IPS-15b (cell line): ENCODE results near the gene HS6ST3.

Source experiments
- H3K27me3 ChIP-seq: one replicate; pipeline ENCODE4 v1.6.1; 2013; ENCODE audit warnings: low read length; ENCODE audit not compliant: control insufficient read depth, insufficient read depth
- H3K36me3 ChIP-seq: one replicate; pipeline ENCODE4 v1.6.1; 2013; ENCODE audit warnings: low read length; ENCODE audit not compliant: control insufficient read depth, insufficient read depth
- H3K4me1 ChIP-seq: one replicate; pipeline ENCODE4 v1.6.1; 2013; ENCODE audit warnings: mild to moderate bottlenecking, low read length; ENCODE audit not compliant: control insufficient read depth, insufficient read depth
- H3K4me3 ChIP-seq: one replicate; pipeline ENCODE4 v1.5.1; 2013; ENCODE audit warnings: low read depth, low read length
- H3K9ac ChIP-seq: one replicate; pipeline ENCODE4 v1.6.1; 2013; ENCODE audit warnings: low read depth, mild to moderate bottlenecking, low read length
- H3K9me3 ChIP-seq: one replicate; pipeline ENCODE4 v1.6.1; 2013; ENCODE audit warnings: mild to moderate bottlenecking, low read length; ENCODE audit not compliant: control insufficient read depth, insufficient read depth

The HS6ST3 gene

DNA sequence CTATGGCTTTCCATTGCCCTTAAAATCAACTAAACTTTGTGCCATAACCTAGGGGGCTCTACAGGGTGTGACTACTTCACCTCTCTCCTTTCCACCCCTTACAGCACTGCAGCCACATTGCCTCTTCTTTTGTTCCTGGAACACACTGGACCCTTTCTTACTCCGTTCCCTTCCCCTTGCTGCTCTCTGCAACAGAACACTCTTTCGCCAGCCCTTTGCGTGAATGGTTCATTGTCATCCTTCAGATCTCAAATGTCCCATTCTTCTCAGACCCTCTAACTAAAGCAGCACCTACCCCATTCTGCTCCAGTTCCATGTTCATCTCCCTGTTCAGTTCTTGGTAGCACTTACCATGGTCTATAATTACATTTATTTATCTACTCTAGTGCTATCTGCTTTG, 696.1 kb downstream of the HS6ST3 start:
- no peaks in the 10 kb centered on the region for H3K36me3 ChIP-seq
- no peaks in the 10 kb centered on the region for H3K27me3 ChIP-seq
- H3K4me1 ChIP-seq, result no peaks in the 10 kb centered on the region
- H3K9me3 ChIP-seq, result no peaks in the 10 kb centered on the region
- no peak overlapping the region for H3K9ac ChIP-seq
- H3K4me3 ChIP-seq, result no peak overlapping the region

GRCh38 chr13:96792188-96792587, 702.3 kb downstream of the HS6ST3 start:
- Histone ChIP-seq H3K9ac (no peak overlapping the region), H3K4me1 (no peaks in the 10 kb centered on the region), H3K4me3 (no peak overlapping the region), H3K27me3 (no peaks in the 10 kb centered on the region), H3K9me3 (no peaks in the 10 kb centered on the region), H3K36me3 (no peaks in the 10 kb centered on the region)

GRCh38 chr13:96792736-96793403, 703.0 kb downstream of the HS6ST3 start:
- Histone ChIP-seq H3K36me3 (no peaks in the 10 kb centered on the region), H3K9ac (no peak overlapping the region), H3K9me3 (no peaks in the 10 kb centered on the region), H3K4me1 (no peaks in the 10 kb centered on the region), H3K27me3 (no peaks in the 10 kb centered on the region), H3K4me3 (no peak overlapping the region)

- Histone ChIP-seq H3K9me3 (no peaks in the 10 kb centered on the region), H3K4me1 (no peaks in the 10 kb centered on the region)
Observed at GRCh38 chr13:96793404-96793755, 703.5 kb downstream of the HS6ST3 start.

GRCh38 chr13:96794669-96795068, 704.8 kb downstream of the HS6ST3 start:
- Histone ChIP-seq H3K4me3 (no peak overlapping the region), H3K9me3 (no peaks in the 10 kb centered on the region), H3K4me1 (no peaks in the 10 kb centered on the region), H3K36me3 (no peaks in the 10 kb centered on the region), H3K9ac (no peak overlapping the region), H3K27me3 (no peaks in the 10 kb centered on the region)

More at GRCh38 chr13:96793404-96793755, 703.5 kb downstream of the HS6ST3 start:
- H3K9ac ChIP-seq, result no peak overlapping the region
- no peak overlapping the region for H3K4me3 ChIP-seq
- no peaks in the 10 kb centered on the region for H3K36me3 ChIP-seq
- no peaks in the 10 kb centered on the region for H3K27me3 ChIP-seq

DNA sequence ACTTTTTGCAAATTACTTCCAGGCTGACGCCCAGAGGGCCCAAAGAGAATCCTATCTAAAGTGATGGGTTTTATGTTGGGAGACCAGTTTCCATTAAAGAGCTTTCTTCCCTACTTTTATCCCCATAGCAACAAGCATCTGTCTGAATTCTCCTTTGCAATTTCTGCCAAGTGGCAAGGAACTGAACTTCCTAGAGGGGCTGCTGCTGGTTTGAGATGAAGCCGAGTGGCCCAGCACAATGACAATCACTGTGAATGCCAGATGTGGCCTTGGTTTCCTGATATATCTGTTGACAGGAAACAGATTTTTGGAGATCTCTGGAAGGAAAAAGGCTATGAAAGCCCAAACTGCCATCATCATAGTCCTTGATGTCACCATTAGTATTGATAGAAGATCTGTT, 705.8 kb downstream of the HS6ST3 start:
- H3K36me3 ChIP-seq, result no peaks in the 10 kb centered on the region
- no peak overlapping the region for H3K9ac ChIP-seq
- no peaks in the 10 kb centered on the region for H3K9me3 ChIP-seq
- no peaks in the 10 kb centered on the region for H3K4me1 ChIP-seq
- no peak overlapping the region for H3K4me3 ChIP-seq
- no peaks in the 10 kb centered on the region for H3K27me3 ChIP-seq

DNA sequence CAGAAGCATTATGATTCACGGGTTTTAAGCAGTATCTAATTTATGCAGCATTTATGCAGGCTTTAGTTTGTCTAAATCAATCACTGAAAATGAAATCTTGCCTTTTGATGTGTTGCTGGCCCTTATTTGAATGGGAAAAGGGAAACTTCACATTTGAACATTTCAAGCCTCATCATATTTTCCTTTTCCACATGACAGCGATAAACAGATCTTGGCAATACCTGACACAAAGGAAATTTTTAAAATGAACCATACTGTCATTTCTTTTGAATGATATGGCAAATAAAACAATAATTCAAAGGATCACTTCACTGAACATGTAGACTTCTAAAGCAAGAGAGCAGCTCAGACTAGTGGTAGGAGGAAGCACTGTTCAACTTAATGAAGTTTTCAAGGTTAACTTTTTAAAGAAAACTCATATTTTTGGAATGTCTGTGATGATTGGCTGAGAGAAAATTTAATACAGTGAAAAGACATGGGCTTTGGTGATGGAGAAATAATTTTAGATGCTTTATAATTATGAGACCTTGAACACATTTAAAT, 706.3 kb downstream of the HS6ST3 start:
- Histone ChIP-seq H3K27me3 (no peaks in the 10 kb centered on the region), H3K4me3 (no peak overlapping the region)

GRCh38 chr13:96797136-96797535, 707.2 kb downstream of the HS6ST3 start:
- H3K4me1 ChIP-seq, result no peaks in the 10 kb centered on the region
- H3K9ac ChIP-seq, result no peak overlapping the region
- H3K4me3 ChIP-seq, result no peak overlapping the region
- no peaks in the 10 kb centered on the region for H3K36me3 ChIP-seq
- no peaks in the 10 kb centered on the region for H3K9me3 ChIP-seq
- no peaks in the 10 kb centered on the region for H3K27me3 ChIP-seq

More for the DNA sequence above, 706.3 kb downstream of the HS6ST3 start:
- H3K4me1 ChIP-seq, result no peaks in the 10 kb centered on the region
- no peak overlapping the region for H3K9ac ChIP-seq
- no peaks in the 10 kb centered on the region for H3K36me3 ChIP-seq
- no peaks in the 10 kb centered on the region for H3K9me3 ChIP-seq

DNA sequence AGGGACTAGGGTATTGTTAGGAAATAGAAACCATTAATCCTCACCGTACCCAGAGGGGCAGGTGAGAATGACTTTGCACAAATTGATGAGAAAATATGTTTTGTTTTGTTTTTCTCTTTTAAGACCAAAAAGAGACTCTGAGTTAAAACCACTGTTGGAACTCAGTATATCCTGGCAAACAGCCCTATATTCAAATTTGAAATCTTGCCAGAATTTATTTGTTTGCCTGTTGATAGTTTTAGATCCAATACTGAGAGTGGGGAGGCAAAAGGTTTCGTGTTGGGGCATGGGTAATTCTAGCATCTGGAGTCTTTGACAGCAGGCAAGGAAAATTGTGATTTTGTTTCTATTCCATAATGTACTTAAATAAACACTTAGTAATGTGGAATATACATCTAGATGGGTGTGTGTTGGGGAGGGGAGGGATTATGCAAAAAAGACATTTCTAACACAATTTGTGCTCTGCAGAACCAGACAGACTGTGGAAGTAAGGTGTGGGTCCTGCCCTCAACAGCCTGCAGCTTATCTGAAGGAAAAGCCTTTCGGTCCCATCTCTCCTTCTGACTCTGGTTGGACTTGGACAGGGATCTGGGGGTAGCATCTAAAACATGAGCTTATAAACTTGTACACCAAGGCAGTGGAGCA, 713.7 kb downstream of the HS6ST3 start:
- H3K4me1 ChIP-seq, result no peaks in the 10 kb centered on the region
- no peak overlapping the region for H3K4me3 ChIP-seq
- no peaks in the 10 kb centered on the region for H3K27me3 ChIP-seq
- no peaks in the 10 kb centered on the region for H3K9me3 ChIP-seq
- H3K9ac ChIP-seq, result no peak overlapping the region
- no peaks in the 10 kb centered on the region for H3K36me3 ChIP-seq

- Histone ChIP-seq H3K36me3 (no peaks in the 10 kb centered on the region), H3K4me1 (no peaks in the 10 kb centered on the region), H3K9ac (no peak overlapping the region), H3K4me3 (no peak overlapping the region), H3K27me3 (no peaks in the 10 kb centered on the region), H3K9me3 (no peaks in the 10 kb centered on the region)
Observed at GRCh38 chr13:96804174-96804573, 714.3 kb downstream of the HS6ST3 start.

DNA sequence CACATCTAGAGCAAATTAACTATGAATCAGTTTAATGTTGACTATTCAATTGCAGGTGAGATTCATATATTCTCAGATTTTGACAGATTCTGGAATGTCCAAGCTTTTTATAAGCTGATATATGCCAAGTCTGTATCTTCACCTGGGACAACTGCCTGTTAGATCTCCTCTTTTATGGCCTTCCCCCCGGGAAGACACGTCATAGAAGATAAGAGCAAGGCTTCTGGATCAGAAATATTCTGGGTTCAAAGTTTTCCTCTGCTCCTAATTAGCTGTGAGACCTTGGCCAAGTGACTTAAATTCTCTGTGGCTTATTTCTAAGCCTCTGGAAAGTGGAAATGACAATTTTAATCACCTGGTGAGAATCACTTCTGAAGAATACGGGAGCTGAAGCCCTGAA, 716.8 kb downstream of the HS6ST3 start:
- Histone ChIP-seq H3K27me3 (no peaks in the 10 kb centered on the region), H3K4me3 (no peak overlapping the region), H3K36me3 (no peaks in the 10 kb centered on the region), H3K4me1 (no peaks in the 10 kb centered on the region), H3K9me3 (no peaks in the 10 kb centered on the region), H3K9ac (no peak overlapping the region)

GRCh38 chr13:96809366-96810096, 719.6 kb downstream of the HS6ST3 start:
- H3K9ac ChIP-seq, result no peak overlapping the region
- H3K4me1 ChIP-seq, result no peaks in the 10 kb centered on the region
- H3K36me3 ChIP-seq, result no peaks in the 10 kb centered on the region
- no peaks in the 10 kb centered on the region for H3K27me3 ChIP-seq
- H3K9me3 ChIP-seq, result no peaks in the 10 kb centered on the region
- H3K4me3 ChIP-seq, result no peak overlapping the region
